Parathyroid adenoma (tissue), 2 donors: Measurements from ENCODE around the gene SCFD2.
"Not testable (repeated sequence)": the region's sequence is repeated elsewhere in the genome, so short reads cannot be mapped to it uniquely, and the experiment has no call there.

ENCODE experiments used
- H2AFZ ChIP-seq: fragments of 300-600 bp; sonication (generic); one replicate; pipeline ENCODE4 v1.7.0; 2017; ENCODE audit warnings: antibody characterized with exemption, mild to moderate bottlenecking
- H3K27ac ChIP-seq: fragments of 300-600 bp; sonication (generic); one replicate; pipeline ENCODE4 v1.7.0; 2017
- H3K27me3 ChIP-seq: fragments of 300-600 bp; sonication (generic); one replicate; pipeline ENCODE4 v1.7.0; 2017; ENCODE audit warnings: low read length; ENCODE audit not compliant: control insufficient read depth, insufficient read depth
- H3K36me3 ChIP-seq: fragments of 300-600 bp; sonication (generic); one replicate; pipeline ENCODE4 v1.7.0; 2017; ENCODE audit warnings: low read length; ENCODE audit not compliant: control insufficient read depth, insufficient read depth
- H3K4me1 ChIP-seq: fragments of 300-600 bp; sonication (generic); one replicate; pipeline ENCODE4 v1.7.0; 2017; ENCODE audit warnings: control low read depth
- H3K4me2 ChIP-seq: fragments of 300-600 bp; sonication (generic); one replicate; pipeline ENCODE4 v1.7.0; 2017; ENCODE audit warnings: low read length
- H3K4me3 ChIP-seq: fragments of 300-600 bp; sonication (generic); one replicate; pipeline ENCODE4 v1.7.0; 2017; ENCODE audit warnings: low read depth, low read length
- H3K79me2 ChIP-seq: fragments of 300-600 bp; sonication (generic); one replicate; pipeline ENCODE4 v1.7.0; 2017; ENCODE audit warnings: control low read depth
- H3K9ac ChIP-seq: fragments of 300-600 bp; sonication (generic); one replicate; pipeline ENCODE4 v1.7.0; 2017; ENCODE audit warnings: mild to moderate bottlenecking
- H3K9me3 ChIP-seq: fragments of 300-600 bp; sonication (generic); one replicate; pipeline ENCODE4 v1.7.0; 2017; ENCODE audit warnings: low read length; ENCODE audit not compliant: control insufficient read depth
- CTCF ChIP-seq: fragments of 300-600 bp; sonication (generic); IDR thresholded peaks from one replicate; pipeline ENCODE4 v1.7.0; 2017; ENCODE audit warnings: antibody characterized with exemption, mild to moderate bottlenecking
- donor health status: primary hyperparathyroidism.

The SCFD2 gene

GRCh38 chr4:53228036-53228435 lies 137.8 kb downstream of the SCFD2 start:
- Histone ChIP-seq H3K4me3 (no peak overlapping the region), H3K4me1 (no peaks in the 10 kb centered on the region), H2AFZ (no peak overlapping the region), H3K9me3 (no peaks in the 10 kb centered on the region), H3K9ac (no peak overlapping the region), H3K4me2 (no peak overlapping the region), H3K79me2 (no peaks in the 10 kb centered on the region), H3K27me3 (no peaks in the 10 kb centered on the region), H3K27ac (no peak overlapping the region), H3K36me3 (no peaks in the 10 kb centered on the region)
- no peak for TF ChIP-seq CTCF

GRCh38 chr4:53227451-53227850 lies 138.4 kb downstream of the SCFD2 start:
- no peak overlapping the region for H3K4me3 ChIP-seq
- no peaks in the 10 kb centered on the region for H3K4me1 ChIP-seq
- H3K27ac ChIP-seq = no peak overlapping the region
- H3K36me3 ChIP-seq = no peaks in the 10 kb centered on the region
- no peak for TF ChIP-seq CTCF
- H2AFZ ChIP-seq = no peak overlapping the region
- no peaks in the 10 kb centered on the region for H3K79me2 ChIP-seq
- no peak overlapping the region for H3K9ac ChIP-seq
- H3K27me3 ChIP-seq = no peaks in the 10 kb centered on the region
- H3K4me2 ChIP-seq = no peak overlapping the region
- no peaks in the 10 kb centered on the region for H3K9me3 ChIP-seq

- Histone ChIP-seq H3K27ac (no peak overlapping the region), H3K4me2 (no peak overlapping the region), H3K27me3 (no peaks in the 10 kb centered on the region), H3K79me2 (no peaks in the 10 kb centered on the region), H3K9me3 (no peaks in the 10 kb centered on the region), H3K9ac (no peak overlapping the region), H3K36me3 (no peaks in the 10 kb centered on the region), H2AFZ (no peak overlapping the region), H3K4me1 (no peaks in the 10 kb centered on the region), H3K4me3 (no peak overlapping the region)
- no peak for TF ChIP-seq CTCF
Observed at GRCh38 chr4:53221832-53222480, 143.9 kb downstream of the SCFD2 start.

- not testable (repeated sequence) for H3K9ac ChIP-seq, H3K4me3 ChIP-seq, H3K9me3 ChIP-seq, H3K79me2 ChIP-seq, H3K4me2 ChIP-seq, H3K27ac ChIP-seq, H3K4me1 ChIP-seq, H3K27me3 ChIP-seq, H2AFZ ChIP-seq, H3K36me3 ChIP-seq
Observed at GRCh38 chr4:53219148-53219547, 146.7 kb downstream of the SCFD2 start.

GRCh38 chr4:53208753-53209152 lies 157.1 kb downstream of the SCFD2 start:
- no peaks in the 10 kb centered on the region for H3K36me3 ChIP-seq
- no peaks in the 10 kb centered on the region for H3K9me3 ChIP-seq
- H3K4me3 ChIP-seq = no peak overlapping the region
- H3K27me3 ChIP-seq = no peaks in the 10 kb centered on the region
- no peak overlapping the region for H3K27ac ChIP-seq
- no peak for TF ChIP-seq CTCF
- H3K79me2 ChIP-seq = no peaks in the 10 kb centered on the region
- H3K9ac ChIP-seq = no peak overlapping the region
- H3K4me2 ChIP-seq = no peak overlapping the region
- H2AFZ ChIP-seq = no peak overlapping the region
- no peaks in the 10 kb centered on the region for H3K4me1 ChIP-seq
